Mesothelial cell of epicardium (in vitro differentiated cells): Measurements from ENCODE around the gene TF. TPM values are rescaled to one million over a fixed set of nuclear protein-coding genes. Genes with fewer than 3 reads are reported as not detected.

ENCODE experiments used
- DNase-seq, 2 experiments: peaks; one replicate each; pipeline ENCODE4 v3.0.0; 2021; ENCODE audit warnings: low spot score in 2 of 2; ENCODE audit not compliant: unreplicated experiment in 2 of 2
- H3K27ac Mint-ChIP-seq: 2 replicates; pipeline ENCODE4 v1.8.0; 2021; ENCODE audit warnings: mixed read lengths
- H3K27me3 Mint-ChIP-seq: 2 replicates; pipeline ENCODE4 v1.8.0; 2021; ENCODE audit warnings: low read depth, mixed read lengths
- H3K36me3 Mint-ChIP-seq: 2 replicates; pipeline ENCODE4 v1.8.0; 2021; ENCODE audit warnings: mixed read lengths
- H3K4me1 Mint-ChIP-seq: 2 replicates; pipeline ENCODE4 v1.8.0; 2021; ENCODE audit warnings: mixed read lengths
- H3K4me3 Mint-ChIP-seq: 2 replicates; pipeline ENCODE4 v1.8.0; 2021; ENCODE audit warnings: mild to moderate bottlenecking, moderate library complexity, mixed read lengths
- H3K9me3 Mint-ChIP-seq: 2 replicates; pipeline ENCODE4 v1.8.0; 2021; ENCODE audit warnings: mixed read lengths
- CTCF ChIP-seq: fragments of 200-600 bp; sonication (generic); IDR thresholded peaks from one replicate; pipeline ENCODE4 v1.5.0; 2021; ENCODE audit warnings: antibody characterized with exemption; ENCODE audit not compliant: unreplicated experiment
- total RNA-seq: library from RNA; stranded (reverse); gene quantifications from 3 replicates; pipeline ENCODE4 v1.2.1, GENCODE V29; 2021

TF gene
- total RNA-seq, 1 donor from 2014 or later = 5.7 TPM

GRCh38 chr3:133804896-133805295 is 58.7 kb downstream of the TF start:
- H3K36me3 Mint-ChIP-seq = peaks cover 6% of the 10 kb centered on the region

GRCh38 chr3:133805384-133805701 is 59.1 kb downstream of the TF start:
- H3K27ac Mint-ChIP-seq = peak overlapping the region; percentile 85
- peaks cover 14% of the 10 kb centered on the region for H3K4me1 Mint-ChIP-seq
- no peak for DNase-seq

More at GRCh38 chr3:133804896-133805295, 58.7 kb downstream of the TF start:
- Mint-ChIP-seq H3K4me3 (peak overlapping the region; percentile 91), H3K27me3 (peaks cover 28% of the 10 kb centered on the region), H3K4me1 (peaks cover 14% of the 10 kb centered on the region), H3K27ac (peak overlapping the region; percentile 85), H3K9me3 (no peaks in the 10 kb centered on the region)
- no peak for TF ChIP-seq CTCF
- DNase-seq = no peak

GRCh38 chr3:133805702-133806475 is 59.7 kb downstream of the TF start, which contains the start of gene SRPRB:
Gene SRPRB, plus strand, starts transcription at chr3:133805815. Its CDS starts 34 bp downstream, at chr3:133805849.
- Mint-ChIP-seq H3K27ac (peak within 1 kb of the TSS; percentile 85), H3K4me3 (peak within 1 kb of the TSS; percentile 91), H3K9me3 (no peaks in the 10 kb centered on the region), H3K36me3 (peaks cover 9% of the 10 kb centered on the region), H3K4me1 (peaks cover 14% of the 10 kb centered on the region), H3K27me3 (peaks cover 20% of the 10 kb centered on the region)
- TF ChIP-seq CTCF = no peak
- DNase-seq = peak; percentile 82 to 94

More at GRCh38 chr3:133805384-133805701, 59.1 kb downstream of the TF start:
- H3K36me3 Mint-ChIP-seq = peaks cover 6% of the 10 kb centered on the region
- no peaks in the 10 kb centered on the region for H3K9me3 Mint-ChIP-seq
- no peak for TF ChIP-seq CTCF
- H3K27me3 Mint-ChIP-seq = peaks cover 24% of the 10 kb centered on the region
- peak overlapping the region; percentile 91 for H3K4me3 Mint-ChIP-seq

GRCh38 chr3:133812872-133813271 is 66.7 kb downstream of the TF start:
- DNase-seq = no peak
- H3K36me3 Mint-ChIP-seq = peaks cover 25% of the 10 kb centered on the region
- no peak overlapping the region for H3K27ac Mint-ChIP-seq
- no peak for TF ChIP-seq CTCF
- H3K9me3 Mint-ChIP-seq = no peaks in the 10 kb centered on the region
- peaks cover 10% of the 10 kb centered on the region for H3K4me1 Mint-ChIP-seq
- H3K4me3 Mint-ChIP-seq = no peak overlapping the region
- no peaks in the 10 kb centered on the region for H3K27me3 Mint-ChIP-seq

- Mint-ChIP-seq H3K4me1 (peaks cover 10% of the 10 kb centered on the region), H3K27me3 (no peaks in the 10 kb centered on the region), H3K36me3 (peaks cover 28% of the 10 kb centered on the region), H3K4me3 (no peak overlapping the region), H3K9me3 (no peaks in the 10 kb centered on the region), H3K27ac (no peak overlapping the region)
- no peak for DNase-seq
- no peak for TF ChIP-seq CTCF
Measured at GRCh38 chr3:133815386-133815785, 69.2 kb downstream of the TF start.
